ENCODE data around the gene CSTPP1. TPM values are rescaled to one million over a fixed set of nuclear protein-coding genes. Genes with fewer than 3 reads are reported as not detected.

The CSTPP1 gene
- total RNA-seq, 4 donors from 2014 or later = 5.3 to 14.8 (median 13.4) TPM

DNA sequence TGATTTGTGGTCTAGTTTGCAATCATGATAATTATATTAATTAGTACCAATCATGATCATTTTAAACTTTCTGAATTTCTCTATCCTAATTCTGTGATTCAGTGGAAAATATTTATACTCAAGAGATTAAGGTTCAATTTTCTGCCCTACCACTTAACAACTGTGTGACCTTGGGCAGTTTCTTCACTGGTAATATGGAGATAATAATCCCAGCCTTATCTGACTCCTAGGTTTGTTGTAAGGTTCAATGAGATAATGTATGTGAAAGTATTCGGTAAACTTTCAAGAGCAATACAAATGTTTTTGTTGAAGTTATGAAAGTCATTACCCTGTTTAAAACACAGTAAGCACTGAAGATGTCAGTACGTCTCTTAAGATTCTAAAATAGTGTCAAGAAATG, 36.3 kb downstream of the CSTPP1 start:
- TF ChIP-seq, protein P1, sequence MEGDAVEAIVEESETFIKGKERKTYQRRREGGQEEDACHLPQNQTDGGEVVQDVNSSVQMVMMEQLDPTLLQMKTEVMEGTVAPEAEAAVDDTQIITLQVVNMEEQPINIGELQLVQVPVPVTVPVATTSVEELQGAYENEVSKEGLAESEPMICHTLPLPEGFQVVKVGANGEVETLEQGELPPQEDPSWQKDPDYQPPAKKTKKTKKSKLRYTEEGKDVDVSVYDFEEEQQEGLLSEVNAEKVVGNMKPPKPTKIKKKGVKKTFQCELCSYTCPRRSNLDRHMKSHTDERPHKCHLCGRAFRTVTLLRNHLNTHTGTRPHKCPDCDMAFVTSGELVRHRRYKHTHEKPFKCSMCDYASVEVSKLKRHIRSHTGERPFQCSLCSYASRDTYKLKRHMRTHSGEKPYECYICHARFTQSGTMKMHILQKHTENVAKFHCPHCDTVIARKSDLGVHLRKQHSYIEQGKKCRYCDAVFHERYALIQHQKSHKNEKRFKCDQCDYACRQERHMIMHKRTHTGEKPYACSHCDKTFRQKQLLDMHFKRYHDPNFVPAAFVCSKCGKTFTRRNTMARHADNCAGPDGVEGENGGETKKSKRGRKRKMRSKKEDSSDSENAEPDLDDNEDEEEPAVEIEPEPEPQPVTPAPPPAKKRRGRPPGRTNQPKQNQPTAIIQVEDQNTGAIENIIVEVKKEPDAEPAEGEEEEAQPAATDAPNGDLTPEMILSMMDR (IDR thresholded peaks at IDR 0.05; ENCODE audit: low read depth) = no peak

DNA sequence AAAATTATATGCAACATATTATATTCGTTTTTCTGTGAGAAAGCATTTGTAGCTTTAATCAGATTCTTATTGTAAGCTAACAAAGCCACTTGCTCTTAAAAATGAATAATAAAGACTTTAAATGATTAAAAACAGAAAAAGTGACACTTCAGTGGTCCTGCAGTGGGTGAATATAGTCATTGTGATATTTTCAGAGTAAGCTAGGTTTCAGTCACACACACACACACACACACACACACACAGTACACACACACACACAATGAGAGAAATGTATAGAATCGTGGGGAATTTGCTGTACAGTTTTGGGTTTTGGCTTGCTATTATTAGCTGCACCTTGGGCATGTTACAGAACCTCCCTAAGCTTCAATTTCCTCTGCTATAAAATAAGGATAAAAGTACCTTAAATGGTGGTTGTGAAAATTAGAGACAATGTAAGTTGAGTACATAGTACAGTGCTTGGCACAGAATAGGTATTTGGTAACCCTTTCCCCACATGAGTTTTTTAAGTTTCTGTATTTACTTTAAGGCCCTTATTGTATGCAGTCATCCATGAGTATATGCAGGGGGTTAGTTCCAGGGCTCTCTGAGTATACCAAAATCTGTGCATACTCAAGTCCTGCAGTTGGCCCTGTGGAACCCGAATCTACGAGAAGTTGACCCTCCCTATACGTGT, 39.8 kb downstream of the CSTPP1 start:
- TF ChIP-seq, protein P1 (IDR thresholded peaks at IDR 0.05; ENCODE audit: low read depth) = no peak

DNA sequence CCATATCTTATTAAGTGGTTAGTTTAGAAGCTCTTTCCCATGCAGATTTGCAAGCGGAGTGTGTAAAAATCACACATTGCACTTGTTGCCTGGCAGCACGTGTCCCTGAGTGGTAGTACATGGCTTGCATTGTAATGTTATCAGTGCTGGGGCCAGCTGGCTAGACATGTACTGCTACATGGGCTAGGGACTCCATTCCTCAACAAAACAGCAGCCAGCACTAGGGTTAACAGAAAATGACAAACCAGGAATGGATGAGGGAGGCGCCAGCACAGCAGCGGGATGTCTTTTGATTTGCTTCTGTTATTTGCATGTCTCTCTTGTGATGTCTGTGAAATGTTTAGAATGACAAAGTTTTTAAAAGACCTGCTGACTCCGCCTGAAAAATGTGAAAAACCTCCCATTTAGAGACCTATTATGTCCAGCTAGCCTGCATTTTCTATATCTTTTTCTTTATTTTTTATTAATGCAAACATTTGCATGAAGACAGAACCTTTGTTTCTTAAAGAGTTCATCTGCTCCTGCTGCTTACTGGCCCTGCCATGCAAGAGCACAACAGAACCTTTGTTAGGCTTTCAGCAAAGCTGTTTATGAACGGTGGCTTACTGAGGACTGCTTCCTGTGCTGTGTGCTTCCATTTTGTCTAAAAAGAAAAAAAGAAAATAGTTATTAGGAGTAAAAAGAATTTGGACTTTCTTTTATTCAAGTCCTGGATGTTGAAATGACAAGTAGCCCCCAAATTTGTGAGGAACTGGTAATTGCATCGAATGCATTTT, 40.7 kb downstream of the CSTPP1 start:
- TF ChIP-seq, protein P1 (IDR thresholded peaks at IDR 0.05; ENCODE audit: low read depth) = no peak

DNA sequence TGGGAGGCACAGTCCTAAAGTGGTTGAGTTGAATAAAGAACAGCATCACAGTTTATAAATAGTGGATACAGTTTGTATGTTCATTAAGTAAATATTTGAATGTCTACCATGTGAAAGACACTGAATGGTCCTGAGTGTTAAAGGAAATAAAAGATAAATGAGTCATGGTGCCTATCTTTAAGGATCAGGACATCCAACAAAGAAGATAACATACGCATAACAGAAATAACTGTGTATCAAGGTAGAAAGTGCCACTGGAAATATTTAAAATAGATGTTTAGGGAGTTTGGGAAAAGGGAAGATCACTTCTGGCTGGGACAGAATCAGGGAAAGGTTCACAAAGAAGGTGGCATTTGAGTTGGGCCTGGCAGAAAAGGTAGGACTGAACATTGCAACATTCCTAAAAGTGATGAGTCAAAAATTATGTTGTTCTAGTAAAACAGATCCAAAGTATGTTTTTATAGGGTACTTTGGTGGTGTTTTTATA, 41.5 kb downstream of the CSTPP1 start:
- TF ChIP-seq, protein P1 (IDR thresholded peaks at IDR 0.05; ENCODE audit: low read depth) = no peak

DNA sequence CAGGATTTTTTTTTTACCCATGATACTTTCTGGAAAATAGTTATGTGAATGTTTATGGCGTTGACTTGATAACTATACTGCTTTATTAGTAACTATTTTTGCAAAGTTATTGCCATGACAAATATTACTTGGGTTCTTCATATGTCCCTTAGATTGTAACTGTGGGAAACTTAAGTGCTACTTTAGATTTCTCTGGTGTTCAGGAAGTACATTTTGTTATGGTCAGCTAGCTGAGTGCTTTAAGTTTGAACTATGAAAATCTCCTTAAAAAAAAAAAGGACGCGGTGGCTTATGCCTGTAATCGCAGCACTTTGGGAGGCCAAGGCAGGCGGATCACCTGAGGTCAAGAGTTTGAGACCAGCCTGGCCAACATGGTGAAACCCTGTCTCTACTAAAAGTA, 42.8 kb downstream of the CSTPP1 start:
- TF ChIP-seq, protein P1 (IDR thresholded peaks at IDR 0.05; ENCODE audit: low read depth) = no peak

DNA sequence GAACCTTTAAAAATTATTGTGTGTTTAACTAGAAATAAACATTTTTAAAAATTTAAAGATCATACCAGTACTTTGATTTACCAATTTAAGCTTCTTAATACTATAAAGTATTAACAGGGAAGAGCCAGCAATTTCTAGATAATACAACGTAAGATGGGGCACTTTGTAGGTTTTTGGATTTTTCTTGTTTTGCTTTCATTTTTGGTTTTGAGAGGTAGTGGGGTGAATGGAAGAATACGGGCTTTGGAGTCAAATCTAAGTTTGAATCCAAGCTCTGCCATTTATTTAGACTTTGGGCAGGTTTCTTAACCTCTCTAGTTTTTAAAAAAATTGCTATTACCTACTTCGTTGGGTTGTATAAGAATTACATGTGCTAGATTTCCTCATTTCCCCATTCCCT, 44.9 kb downstream of the CSTPP1 start:
- TF ChIP-seq, protein P1 (IDR thresholded peaks at IDR 0.05; ENCODE audit: low read depth) = no peak

DNA sequence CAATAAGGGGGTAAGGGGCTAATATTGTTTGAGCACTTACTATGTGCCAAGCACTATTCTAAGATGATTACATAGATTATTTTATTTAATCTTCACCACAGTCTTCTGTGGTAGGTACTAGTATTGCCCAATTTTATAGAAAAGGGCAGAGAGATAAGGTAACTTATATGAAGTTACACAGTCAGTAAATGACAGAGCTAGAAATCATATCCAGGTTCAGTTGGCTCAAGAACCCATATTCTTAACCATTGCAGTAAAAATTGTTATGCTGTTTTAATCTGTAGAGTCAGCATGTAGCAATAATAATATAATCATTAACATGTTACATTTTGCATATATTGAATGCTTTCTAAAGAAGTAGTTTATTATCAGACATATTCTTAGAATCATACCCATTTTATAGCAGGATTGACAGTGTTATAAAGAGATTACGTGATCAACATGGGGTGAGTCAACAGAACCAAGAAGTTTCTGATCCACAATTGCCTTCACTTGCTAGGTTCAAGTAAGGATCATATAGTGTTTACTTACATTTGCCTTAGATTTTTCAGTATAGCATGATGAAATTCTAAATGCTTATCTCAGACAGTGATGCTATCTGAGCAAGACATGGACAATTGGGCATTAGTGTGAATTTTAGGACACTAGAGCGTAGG, 46.4 kb downstream of the CSTPP1 start:
- TF ChIP-seq, protein P1 (IDR thresholded peaks at IDR 0.05; ENCODE audit: low read depth) = no peak
